ENCODE results near the gene AOPEP. TPM values are rescaled to one million over a fixed set of nuclear protein-coding genes. Genes with fewer than 3 reads are reported as not detected.

AOPEP gene
- polyA plus RNA-seq, 2 of the 4 experiments (the other 2 are of a cell fraction), result 226 to 266 TPM

- no peak for TF ChIP-seq MAFK (IDR thresholded peaks at IDR 0.05; ENCODE audit: partially characterized antibody)
- TF ChIP-seq, protein P1, sequence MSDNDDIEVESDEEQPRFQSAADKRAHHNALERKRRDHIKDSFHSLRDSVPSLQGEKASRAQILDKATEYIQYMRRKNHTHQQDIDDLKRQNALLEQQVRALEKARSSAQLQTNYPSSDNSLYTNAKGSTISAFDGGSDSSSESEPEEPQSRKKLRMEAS (IDR thresholded peaks at IDR 0.05), result no peak
- peaks cover 80% of the 10 kb centered on the region for H3K4me1 ChIP-seq
- ATAC-seq (no peak), DNase-seq (ENCODE audit: low read depth in 1 of 2, low spot score in 1 of 2) (no peak), FAIRE-seq (no peak)
- no peak overlapping the region for H3K4me2 ChIP-seq
- H3K4me3 ChIP-seq, result no peak overlapping the region
- ChIA-PET CTCF (interaction anchor here (0.6 to 1.2 kb wide), 3 partner anchors 99 to 182 kb away, joined by 3 read pairs; no protein-coding TSS in a partner anchor), POLR2A (interaction anchor here (0.5 kb wide), 1 partner anchor 63 kb away, joined by 5 read pairs; no protein-coding TSS in a partner anchor)
- H3K27ac ChIP-seq, result peak overlapping the region; percentile 33 to 62; a peak in 5 of 6 replicates
- 91% methylated on average over 5 of the region's 5 CpGs for WGBS (ENCODE audit: missing lambda C conversion rate)
- H3K9me3 ChIP-seq, result no peaks in the 10 kb centered on the region
These were observed 222.2 kb downstream of the AOPEP start for GRCh38 chr9:94948567-94949235.

DNA sequence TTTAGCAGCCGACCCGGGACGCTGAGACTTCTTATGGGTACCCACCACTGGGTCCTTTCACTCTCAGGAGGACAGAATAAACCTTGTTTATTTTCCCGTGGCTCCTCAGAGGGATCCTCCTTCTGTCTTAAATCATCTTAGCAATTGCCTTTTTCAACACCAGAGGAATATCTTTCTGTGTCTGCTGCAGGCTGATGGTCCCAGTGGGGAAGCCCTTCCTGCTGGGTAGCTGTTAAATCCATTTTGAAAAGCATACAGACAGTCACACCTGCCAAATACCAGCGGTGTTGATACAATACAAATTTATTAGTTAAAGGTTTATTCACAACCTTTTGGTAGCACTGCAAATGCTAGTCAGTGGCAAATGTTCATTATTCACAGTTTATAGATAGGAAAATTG lies 222.9 kb downstream of the AOPEP start:
- FAIRE-seq, result no peak
- ATAC-seq, result no peak

DNA sequence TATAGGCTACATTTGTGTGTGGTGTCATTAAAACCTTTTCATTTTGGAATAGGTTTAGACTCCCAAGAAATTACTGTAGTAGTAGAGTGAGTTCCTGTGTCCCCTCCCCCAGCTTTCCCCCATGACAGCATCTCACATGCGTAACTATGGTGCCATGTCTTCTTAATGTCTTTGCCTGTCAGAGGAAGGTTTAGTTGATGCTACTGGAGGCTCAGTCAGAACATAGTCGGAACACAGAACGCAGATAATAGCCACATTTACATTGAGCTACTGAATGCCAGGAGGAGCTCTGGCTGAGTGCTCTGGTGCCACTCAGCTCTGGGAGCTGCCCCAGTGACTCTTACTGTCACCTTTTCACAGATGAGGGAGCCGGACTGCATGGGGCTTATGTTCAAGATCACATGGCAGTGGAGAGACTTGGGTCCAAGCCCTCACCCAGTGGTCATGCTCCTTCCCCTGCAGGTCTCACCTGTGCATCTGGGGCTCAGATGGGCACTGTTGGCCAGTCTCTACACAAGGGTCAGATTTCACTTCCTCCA lies 223.6 kb downstream of the AOPEP start:
- FAIRE-seq, result no peak
- 94% methylated on average over 4 of the region's 4 CpGs for whole genome bisulfite sequencing (ENCODE audit: missing lambda C conversion rate)
- no peaks in the 10 kb centered on the region for H3K9me3 ChIP-seq
- POLR2A ChIA-PET, result interaction anchor here (1.4 kb wide), 1 partner anchor 27 kb away, joined by 3 read pairs; no protein-coding TSS in a partner anchor
- no peak for DNase-seq (ENCODE audit: low read depth in 1 of 2, low spot score in 1 of 2)
- CTCF ChIA-PET, result interaction anchor here (0.9 to 1.7 kb wide), 5 partner anchors 13 to 269 kb away, joined by 3 to 6 read pairs (median 3); no protein-coding TSS in a partner anchor
- TF ChIP-seq NR3C1 (IDR thresholded peaks at IDR 0.05) (no peak), ESRRA (IDR thresholded peaks at IDR 0.05; ENCODE audit: borderline replicate concordance, low read length) (no peak)
- H3K4me1 ChIP-seq, result peaks cover 77% of the 10 kb centered on the region
- no peak overlapping the region for H3K4me2 ChIP-seq
- peak overlapping the region; percentile 55 to 62 for H3K27ac ChIP-seq
- ATAC-seq, result no peak
- no peak overlapping the region for H3K4me3 ChIP-seq

More for the DNA sequence above, 222.9 kb downstream of the AOPEP start:
- DNase-seq (ENCODE audit: low read depth in 1 of 2, low spot score in 1 of 2), result no peak
- H3K4me3 ChIP-seq, result no peak overlapping the region
- H3K9me3 ChIP-seq, result no peaks in the 10 kb centered on the region
- ChIA-PET POLR2A (no interaction called here), CTCF (interaction anchor here (0.9 to 1.2 kb wide), 3 partner anchors 23 to 182 kb away, joined by 3 to 6 read pairs (median 3); no protein-coding TSS in a partner anchor)
- 0 out of 3 replicates have a peak overlapping the region, but pooled peaks have one; percentile 4 for H3K4me2 ChIP-seq
- H3K4me1 ChIP-seq, result peaks cover 80% of the 10 kb centered on the region
- no peak for TF ChIP-seq RARB (CRISPR knock-in tag; IDR thresholded peaks at IDR 0.05)
- no peak for TF ChIP-seq HOXA7 (CRISPR knock-in tag; IDR thresholded peaks at IDR 0.05)
- TF ChIP-seq HDAC2 (IDR thresholded peaks at IDR 0.05), result no peak
- no peak for TF ChIP-seq MAZ (IDR thresholded peaks at IDR 0.05; ENCODE audit: borderline replicate concordance, low read depth, low read length)
- TF ChIP-seq, protein P1 (IDR thresholded peaks at IDR 0.05), result no peak
- TF ChIP-seq HMGXB4 (CRISPR knock-in tag; IDR thresholded peaks at IDR 0.05; ENCODE audit: borderline replicate concordance), result no peak
- TF ChIP-seq RNF2 (IDR thresholded peaks at IDR 0.05; ENCODE audit: borderline replicate concordance, low read depth), result no peak
- 90% methylated on average over 5 of the region's 5 CpGs for WGBS (ENCODE audit: missing lambda C conversion rate)
- peak overlapping the region; percentile 55 to 62; a peak in 5 of 6 replicates for H3K27ac ChIP-seq

DNA sequence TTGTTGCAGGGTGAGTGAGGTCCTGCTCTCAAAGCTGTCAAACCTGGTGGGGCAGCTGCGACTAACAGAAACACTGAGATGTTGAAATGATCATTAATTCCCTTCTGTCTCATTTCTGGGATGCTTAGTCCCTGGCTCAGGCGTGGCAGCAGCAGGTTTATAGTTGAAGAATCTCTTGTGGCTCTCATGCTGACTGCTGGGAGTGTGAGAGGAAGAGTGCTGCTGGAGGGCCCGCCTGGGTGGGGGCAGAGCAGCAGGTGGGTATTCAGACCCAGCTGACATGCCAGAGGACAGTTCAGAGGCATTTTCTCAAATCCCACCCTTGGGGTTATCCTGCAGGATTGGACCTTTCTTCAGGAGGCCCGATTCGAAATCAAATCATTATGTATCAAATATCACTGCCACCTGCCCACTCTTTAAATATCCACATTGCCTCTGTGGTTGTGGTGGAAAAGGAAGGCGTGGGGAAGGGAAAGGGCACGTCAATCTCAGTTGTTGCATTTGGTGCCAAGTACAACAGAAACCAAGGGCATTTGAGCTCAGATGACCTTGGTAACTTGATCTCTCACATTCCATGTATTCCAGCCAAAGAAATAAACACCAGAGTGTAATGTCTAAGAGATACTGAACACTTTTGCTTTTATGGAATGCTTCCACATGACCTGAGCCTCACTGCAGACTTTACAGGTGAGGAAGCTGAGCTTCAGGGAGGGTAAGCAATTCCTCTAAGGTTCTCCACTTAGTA lies 224.3 kb downstream of the AOPEP start:
- peak overlapping the region; percentile 57 for H3K4me2 ChIP-seq
- peaks cover 71% of the 10 kb centered on the region for H3K4me1 ChIP-seq
- no peak overlapping the region for H3K4me3 ChIP-seq
- no peak for ATAC-seq
- H3K9me3 ChIP-seq, result no peaks in the 10 kb centered on the region
- no peak for DNase-seq (ENCODE audit: low read depth in 1 of 2, low spot score in 1 of 2)
- ChIA-PET CTCF (interaction anchor here (0.9 to 1.7 kb wide), 4 partner anchors 13 to 269 kb away, joined by 3 to 6 read pairs (median 4); no protein-coding TSS in a partner anchor), POLR2A (interaction anchor here (1.4 to 1.5 kb wide), 2 partner anchors 28 to 31 kb away, joined by 3 to 4 read pairs; no protein-coding TSS in a partner anchor)
- peak overlapping the region; percentile 55 to 62 for H3K27ac ChIP-seq
- TF ChIP-seq RCOR1 (IDR thresholded peaks at IDR 0.05; ENCODE audit: low read depth, low read length) (no peak), MAZ (IDR thresholded peaks at IDR 0.05; ENCODE audit: borderline replicate concordance, low read depth, low read length) (no peak), KDM1A (IDR thresholded peaks at IDR 0.05; ENCODE audit: low read depth) (no peak), USF2 (IDR thresholded peaks at IDR 0.05) (no peak)
- no peak for FAIRE-seq
- WGBS (ENCODE audit: missing lambda C conversion rate), result 69% methylated on average over 7 of the region's 7 CpGs
